Activated naive CD4-positive, alpha-beta T cell treated with anti-CD3 and anti-CD28 coated beads, Interleukin-2, amount 50 U/mL, for 24 hours (primary cell): ENCODE data around the gene BIVM.

Source experiments
- H3K27ac Mint-ChIP-seq: one replicate; pipeline ENCODE4 v1.8.0; 2021; ENCODE audit warnings: mild to moderate bottlenecking, mixed read lengths
- H3K27me3 Mint-ChIP-seq: one replicate; pipeline ENCODE4 v1.8.0; 2021; ENCODE audit warnings: mixed read lengths
- H3K36me3 Mint-ChIP-seq: one replicate; pipeline ENCODE4 v1.8.0; 2021; ENCODE audit warnings: mixed read lengths
- H3K4me1 Mint-ChIP-seq: one replicate; pipeline ENCODE4 v1.8.0; 2021; ENCODE audit warnings: mixed read lengths
- H3K4me3 Mint-ChIP-seq: one replicate; pipeline ENCODE4 v1.8.0; 2021; ENCODE audit warnings: mild to moderate bottlenecking, mixed read lengths
- H3K9me3 Mint-ChIP-seq: one replicate; pipeline ENCODE4 v1.8.0; 2021; ENCODE audit warnings: mixed read lengths

Gene BIVM

GRCh38 chr13:102847272-102848234 is 48.6 kb downstream of the BIVM start:
- Mint-ChIP-seq H3K9me3 (no peaks in the 10 kb centered on the region), H3K4me3 (peak overlapping the region; percentile 96), H3K36me3 (no peaks in the 10 kb centered on the region), H3K27me3 (no peaks in the 10 kb centered on the region), H3K4me1 (peaks cover 50% of the 10 kb centered on the region), H3K27ac (peak overlapping the region; percentile 96)

GRCh38 chr13:102848956-102849355 is 50.0 kb downstream of the BIVM start:
- H3K4me3 Mint-ChIP-seq, result no peak overlapping the region
- H3K4me1 Mint-ChIP-seq, result peaks cover 62% of the 10 kb centered on the region
- peak overlapping the region; percentile 81 for H3K27ac Mint-ChIP-seq
- H3K9me3 Mint-ChIP-seq, result no peaks in the 10 kb centered on the region
- H3K27me3 Mint-ChIP-seq, result no peaks in the 10 kb centered on the region
- H3K36me3 Mint-ChIP-seq, result peaks cover 2% of the 10 kb centered on the region

- Mint-ChIP-seq H3K27ac (peak overlapping the region; percentile 56), H3K4me3 (peak overlapping the region; percentile 13), H3K4me1 (peaks cover 71% of the 10 kb centered on the region), H3K9me3 (no peaks in the 10 kb centered on the region), H3K36me3 (peaks cover 12% of the 10 kb centered on the region), H3K27me3 (no peaks in the 10 kb centered on the region)
Observed at GRCh38 chr13:102852556-102852955, 53.6 kb downstream of the BIVM start.

- Mint-ChIP-seq H3K4me3 (peak overlapping the region; percentile 80), H3K4me1 (peaks cover 69% of the 10 kb centered on the region), H3K36me3 (peaks cover 20% of the 10 kb centered on the region), H3K27me3 (no peaks in the 10 kb centered on the region), H3K9me3 (no peaks in the 10 kb centered on the region), H3K27ac (peak overlapping the region; percentile 96)
Observed at GRCh38 chr13:102854675-102855074, 55.8 kb downstream of the BIVM start.

GRCh38 chr13:102856557-102856956 is 57.6 kb downstream of the BIVM start:
- no peak overlapping the region for H3K27ac Mint-ChIP-seq
- H3K36me3 Mint-ChIP-seq, result peaks cover 24% of the 10 kb centered on the region
- no peaks in the 10 kb centered on the region for H3K27me3 Mint-ChIP-seq
- H3K9me3 Mint-ChIP-seq, result no peaks in the 10 kb centered on the region
- H3K4me3 Mint-ChIP-seq, result no peak overlapping the region
- peaks cover 64% of the 10 kb centered on the region for H3K4me1 Mint-ChIP-seq

- Mint-ChIP-seq H3K36me3 (peaks cover 28% of the 10 kb centered on the region), H3K27ac (no peak overlapping the region), H3K9me3 (no peaks in the 10 kb centered on the region), H3K4me1 (peaks cover 58% of the 10 kb centered on the region), H3K4me3 (no peak overlapping the region), H3K27me3 (no peaks in the 10 kb centered on the region)
Observed at GRCh38 chr13:102862624-102863210, 63.8 kb downstream of the BIVM start.

GRCh38 chr13:102863590-102863989 is 64.7 kb downstream of the BIVM start:
- no peaks in the 10 kb centered on the region for H3K27me3 Mint-ChIP-seq
- peaks cover 27% of the 10 kb centered on the region for H3K36me3 Mint-ChIP-seq
- peaks cover 55% of the 10 kb centered on the region for H3K4me1 Mint-ChIP-seq
- H3K4me3 Mint-ChIP-seq, result no peak overlapping the region
- no peak overlapping the region for H3K27ac Mint-ChIP-seq
- H3K9me3 Mint-ChIP-seq, result no peaks in the 10 kb centered on the region

- peak overlapping the region; percentile 77 for H3K27ac Mint-ChIP-seq
- H3K4me1 Mint-ChIP-seq, result peaks cover 51% of the 10 kb centered on the region
- H3K27me3 Mint-ChIP-seq, result no peaks in the 10 kb centered on the region
- H3K36me3 Mint-ChIP-seq, result peaks cover 22% of the 10 kb centered on the region
- no peaks in the 10 kb centered on the region for H3K9me3 Mint-ChIP-seq
- no peak overlapping the region for H3K4me3 Mint-ChIP-seq
Observed at GRCh38 chr13:102868366-102868936, 69.5 kb downstream of the BIVM start.

- H3K4me3 Mint-ChIP-seq, result no peak overlapping the region
- H3K36me3 Mint-ChIP-seq, result peaks cover 17% of the 10 kb centered on the region
- peaks cover 36% of the 10 kb centered on the region for H3K4me1 Mint-ChIP-seq
- no peaks in the 10 kb centered on the region for H3K27me3 Mint-ChIP-seq
- H3K9me3 Mint-ChIP-seq, result no peaks in the 10 kb centered on the region
- H3K27ac Mint-ChIP-seq, result peak overlapping the region; percentile 65
Observed at GRCh38 chr13:102869948-102870676, 71.2 kb downstream of the BIVM start.

- no peak overlapping the region for H3K4me3 Mint-ChIP-seq
- H3K9me3 Mint-ChIP-seq, result no peaks in the 10 kb centered on the region
- peaks cover 31% of the 10 kb centered on the region for H3K4me1 Mint-ChIP-seq
- peaks cover 15% of the 10 kb centered on the region for H3K36me3 Mint-ChIP-seq
- peak overlapping the region; percentile 65 for H3K27ac Mint-ChIP-seq
- no peaks in the 10 kb centered on the region for H3K27me3 Mint-ChIP-seq
Observed at GRCh38 chr13:102870677-102871415, 71.9 kb downstream of the BIVM start.

- H3K4me3 Mint-ChIP-seq, result no peak overlapping the region
- H3K4me1 Mint-ChIP-seq, result peaks cover 28% of the 10 kb centered on the region
- no peaks in the 10 kb centered on the region for H3K27me3 Mint-ChIP-seq
- no peaks in the 10 kb centered on the region for H3K9me3 Mint-ChIP-seq
- H3K36me3 Mint-ChIP-seq, result peaks cover 26% of the 10 kb centered on the region
- peak overlapping the region; percentile 4 for H3K27ac Mint-ChIP-seq
Observed at GRCh38 chr13:102872131-102872530, 73.2 kb downstream of the BIVM start.

- H3K4me1 Mint-ChIP-seq, result peaks cover 24% of the 10 kb centered on the region
- no peaks in the 10 kb centered on the region for H3K27me3 Mint-ChIP-seq
- H3K9me3 Mint-ChIP-seq, result no peaks in the 10 kb centered on the region
- peaks cover 25% of the 10 kb centered on the region for H3K36me3 Mint-ChIP-seq
- peak overlapping the region; percentile 4 for H3K27ac Mint-ChIP-seq
- no peak overlapping the region for H3K4me3 Mint-ChIP-seq
Observed at GRCh38 chr13:102872531-102872930, 73.6 kb downstream of the BIVM start.

GRCh38 chr13:102873653-102874052 is 74.7 kb downstream of the BIVM start:
- H3K27me3 Mint-ChIP-seq, result no peaks in the 10 kb centered on the region
- no peak overlapping the region for H3K27ac Mint-ChIP-seq
- peaks cover 24% of the 10 kb centered on the region for H3K36me3 Mint-ChIP-seq
- H3K4me1 Mint-ChIP-seq, result peaks cover 23% of the 10 kb centered on the region
- no peaks in the 10 kb centered on the region for H3K9me3 Mint-ChIP-seq
- no peak overlapping the region for H3K4me3 Mint-ChIP-seq

GRCh38 chr13:102875256-102875655 is 76.3 kb downstream of the BIVM start:
- H3K36me3 Mint-ChIP-seq, result peaks cover 24% of the 10 kb centered on the region
- peaks cover 14% of the 10 kb centered on the region for H3K4me1 Mint-ChIP-seq
- H3K9me3 Mint-ChIP-seq, result no peaks in the 10 kb centered on the region
- H3K4me3 Mint-ChIP-seq, result no peak overlapping the region
- H3K27ac Mint-ChIP-seq, result no peak overlapping the region
- H3K27me3 Mint-ChIP-seq, result no peaks in the 10 kb centered on the region

- Mint-ChIP-seq H3K9me3 (no peaks in the 10 kb centered on the region), H3K4me1 (peaks cover 3% of the 10 kb centered on the region), H3K4me3 (no peak overlapping the region), H3K27ac (no peak overlapping the region), H3K36me3 (peaks cover 25% of the 10 kb centered on the region), H3K27me3 (no peaks in the 10 kb centered on the region)
Observed at GRCh38 chr13:102877303-102877702, 78.4 kb downstream of the BIVM start.
